ENCODE measurements around the gene CINP. TPM values are rescaled to one million over a fixed set of nuclear protein-coding genes. Genes with fewer than 3 reads are reported as not detected.

CINP gene
- total and polyA plus RNA-seq, 2 of the 13 experiments (the other 11 are each of a cell fraction or from before 2014, with no cell fraction given) = 32.8 to 42.8 TPM

DNA sequence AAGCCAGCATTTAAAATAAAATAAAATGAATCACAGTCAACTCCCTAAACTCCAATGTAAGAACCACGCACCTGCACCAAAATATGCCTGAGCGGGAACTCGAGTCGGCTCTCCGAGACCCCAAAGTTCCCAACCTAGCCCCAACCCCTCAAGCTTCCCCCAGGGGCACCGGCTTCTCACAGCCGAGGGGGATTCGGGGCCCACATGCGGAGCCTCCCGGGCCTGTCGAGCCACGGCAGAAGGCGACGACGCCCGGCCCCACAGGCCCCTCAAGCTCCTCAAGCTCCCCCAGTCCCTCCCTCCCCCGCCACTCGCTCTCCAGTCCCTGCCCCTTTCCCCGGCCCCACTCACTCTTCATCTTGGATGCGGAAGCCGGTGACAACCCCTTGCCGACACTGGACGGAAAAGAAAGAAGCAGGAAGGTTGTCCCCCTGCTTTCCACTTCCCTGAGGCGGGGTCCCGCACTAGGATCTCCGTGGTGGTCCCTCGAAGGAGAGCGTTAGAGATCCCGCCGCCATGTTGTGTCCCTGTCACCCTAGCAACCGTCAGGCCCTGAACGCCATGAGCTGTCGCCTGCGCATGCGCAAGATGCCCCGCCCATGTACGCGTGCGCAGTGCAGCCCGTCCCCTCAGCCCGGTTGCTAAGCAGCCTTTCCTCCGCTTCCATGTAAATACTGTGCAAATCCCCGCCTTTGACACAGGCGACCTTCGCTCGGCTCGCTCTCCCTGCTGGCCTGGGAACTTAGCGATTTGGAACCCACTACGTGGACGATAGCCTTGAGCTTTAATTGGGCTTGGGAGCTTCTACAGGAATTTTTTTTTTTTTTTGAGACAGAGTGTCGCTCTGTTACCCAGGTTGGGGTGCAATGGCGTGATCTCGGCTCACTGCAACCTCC lies 57.8 kb downstream of the CINP start, which contains the start of gene MOK (continued):
- TF ChIP-seq, protein P1, sequence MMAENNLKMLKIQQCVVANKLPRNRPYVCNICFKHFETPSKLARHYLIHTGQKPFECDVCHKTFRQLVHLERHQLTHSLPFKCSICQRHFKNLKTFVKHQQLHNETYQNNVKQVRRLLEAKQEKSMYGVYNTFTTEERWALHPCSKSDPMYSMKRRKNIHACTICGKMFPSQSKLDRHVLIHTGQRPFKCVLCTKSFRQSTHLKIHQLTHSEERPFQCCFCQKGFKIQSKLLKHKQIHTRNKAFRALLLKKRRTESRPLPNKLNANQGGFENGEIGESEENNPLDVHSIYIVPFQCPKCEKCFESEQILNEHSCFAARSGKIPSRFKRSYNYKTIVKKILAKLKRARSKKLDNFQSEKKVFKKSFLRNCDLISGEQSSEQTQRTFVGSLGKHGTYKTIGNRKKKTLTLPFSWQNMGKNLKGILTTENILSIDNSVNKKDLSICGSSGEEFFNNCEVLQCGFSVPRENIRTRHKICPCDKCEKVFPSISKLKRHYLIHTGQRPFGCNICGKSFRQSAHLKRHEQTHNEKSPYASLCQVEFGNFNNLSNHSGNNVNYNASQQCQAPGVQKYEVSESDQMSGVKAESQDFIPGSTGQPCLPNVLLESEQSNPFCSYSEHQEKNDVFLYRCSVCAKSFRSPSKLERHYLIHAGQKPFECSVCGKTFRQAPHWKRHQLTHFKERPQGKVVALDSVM (CRISPR knock-in tag; IDR thresholded peaks at IDR 0.05) = 0 out of 2 replicates have a peak, but pooled peaks have one; percentile 52
- TF ChIP-seq GATAD1 (CRISPR knock-in tag; IDR thresholded peaks at IDR 0.05) = peak; percentile 63
- TF ChIP-seq ASH2L (IDR thresholded peaks at IDR 0.05; ENCODE audit: insufficient read length, low read depth, low read length) = peak; percentile 49
- peak; percentile 70; the same call in 1 of the 2 replicates for TF ChIP-seq KAT8 (CRISPR knock-in tag; IDR thresholded peaks at IDR 0.05)
- TF ChIP-seq PHF8 (CRISPR knock-in tag; IDR thresholded peaks at IDR 0.05) = peak; percentile 57
- TF ChIP-seq, protein P2, sequence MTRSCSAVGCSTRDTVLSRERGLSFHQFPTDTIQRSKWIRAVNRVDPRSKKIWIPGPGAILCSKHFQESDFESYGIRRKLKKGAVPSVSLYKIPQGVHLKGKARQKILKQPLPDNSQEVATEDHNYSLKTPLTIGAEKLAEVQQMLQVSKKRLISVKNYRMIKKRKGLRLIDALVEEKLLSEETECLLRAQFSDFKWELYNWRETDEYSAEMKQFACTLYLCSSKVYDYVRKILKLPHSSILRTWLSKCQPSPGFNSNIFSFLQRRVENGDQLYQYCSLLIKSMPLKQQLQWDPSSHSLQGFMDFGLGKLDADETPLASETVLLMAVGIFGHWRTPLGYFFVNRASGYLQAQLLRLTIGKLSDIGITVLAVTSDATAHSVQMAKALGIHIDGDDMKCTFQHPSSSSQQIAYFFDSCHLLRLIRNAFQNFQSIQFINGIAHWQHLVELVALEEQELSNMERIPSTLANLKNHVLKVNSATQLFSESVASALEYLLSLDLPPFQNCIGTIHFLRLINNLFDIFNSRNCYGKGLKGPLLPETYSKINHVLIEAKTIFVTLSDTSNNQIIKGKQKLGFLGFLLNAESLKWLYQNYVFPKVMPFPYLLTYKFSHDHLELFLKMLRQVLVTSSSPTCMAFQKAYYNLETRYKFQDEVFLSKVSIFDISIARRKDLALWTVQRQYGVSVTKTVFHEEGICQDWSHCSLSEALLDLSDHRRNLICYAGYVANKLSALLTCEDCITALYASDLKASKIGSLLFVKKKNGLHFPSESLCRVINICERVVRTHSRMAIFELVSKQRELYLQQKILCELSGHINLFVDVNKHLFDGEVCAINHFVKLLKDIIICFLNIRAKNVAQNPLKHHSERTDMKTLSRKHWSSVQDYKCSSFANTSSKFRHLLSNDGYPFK (CRISPR knock-in tag; IDR thresholded peaks at IDR 0.05; ENCODE audit: borderline replicate concordance) = peak; percentile 52; the same call in 1 of the 2 replicates
- TF ChIP-seq KMT2B (CRISPR knock-in tag; IDR thresholded peaks at IDR 0.05) = peak; percentile 63
- TF ChIP-seq ZKSCAN8 (CRISPR knock-in tag; IDR thresholded peaks at IDR 0.05; ENCODE audit: borderline replicate concordance) = peak; percentile 52; the same call in 1 of the 2 replicates
- no peak for TF ChIP-seq ZNF124 (CRISPR knock-in tag; IDR thresholded peaks at IDR 0.05)
- TF ChIP-seq SRSF4 (IDR thresholded peaks at IDR 0.05; ENCODE audit: low read depth, low read length, poor library complexity, severe bottlenecking) = no peak
- TF ChIP-seq NR1H2 (CRISPR knock-in tag; IDR thresholded peaks at IDR 0.05; ENCODE audit: borderline replicate concordance, low read depth) = no peak
- TF ChIP-seq, protein P3, sequence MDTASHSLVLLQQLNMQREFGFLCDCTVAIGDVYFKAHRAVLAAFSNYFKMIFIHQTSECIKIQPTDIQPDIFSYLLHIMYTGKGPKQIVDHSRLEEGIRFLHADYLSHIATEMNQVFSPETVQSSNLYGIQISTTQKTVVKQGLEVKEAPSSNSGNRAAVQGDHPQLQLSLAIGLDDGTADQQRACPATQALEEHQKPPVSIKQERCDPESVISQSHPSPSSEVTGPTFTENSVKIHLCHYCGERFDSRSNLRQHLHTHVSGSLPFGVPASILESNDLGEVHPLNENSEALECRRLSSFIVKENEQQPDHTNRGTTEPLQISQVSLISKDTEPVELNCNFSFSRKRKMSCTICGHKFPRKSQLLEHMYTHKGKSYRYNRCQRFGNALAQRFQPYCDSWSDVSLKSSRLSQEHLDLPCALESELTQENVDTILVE (CRISPR knock-in tag; IDR thresholded peaks at IDR 0.05) = peak; percentile 26; the same call in 1 of the 2 replicates
- TF ChIP-seq ZNF12 (CRISPR knock-in tag; IDR thresholded peaks at IDR 0.05) = no peak
- TF ChIP-seq, protein P4, sequence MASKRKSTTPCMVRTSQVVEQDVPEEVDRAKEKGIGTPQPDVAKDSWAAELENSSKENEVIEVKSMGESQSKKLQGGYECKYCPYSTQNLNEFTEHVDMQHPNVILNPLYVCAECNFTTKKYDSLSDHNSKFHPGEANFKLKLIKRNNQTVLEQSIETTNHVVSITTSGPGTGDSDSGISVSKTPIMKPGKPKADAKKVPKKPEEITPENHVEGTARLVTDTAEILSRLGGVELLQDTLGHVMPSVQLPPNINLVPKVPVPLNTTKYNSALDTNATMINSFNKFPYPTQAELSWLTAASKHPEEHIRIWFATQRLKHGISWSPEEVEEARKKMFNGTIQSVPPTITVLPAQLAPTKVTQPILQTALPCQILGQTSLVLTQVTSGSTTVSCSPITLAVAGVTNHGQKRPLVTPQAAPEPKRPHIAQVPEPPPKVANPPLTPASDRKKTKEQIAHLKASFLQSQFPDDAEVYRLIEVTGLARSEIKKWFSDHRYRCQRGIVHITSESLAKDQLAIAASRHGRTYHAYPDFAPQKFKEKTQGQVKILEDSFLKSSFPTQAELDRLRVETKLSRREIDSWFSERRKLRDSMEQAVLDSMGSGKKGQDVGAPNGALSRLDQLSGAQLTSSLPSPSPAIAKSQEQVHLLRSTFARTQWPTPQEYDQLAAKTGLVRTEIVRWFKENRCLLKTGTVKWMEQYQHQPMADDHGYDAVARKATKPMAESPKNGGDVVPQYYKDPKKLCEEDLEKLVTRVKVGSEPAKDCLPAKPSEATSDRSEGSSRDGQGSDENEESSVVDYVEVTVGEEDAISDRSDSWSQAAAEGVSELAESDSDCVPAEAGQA (IDR thresholded peaks at IDR 0.05; ENCODE audit: low read depth) = 0 out of 2 replicates have a peak, but pooled peaks have one; percentile 51
- TF ChIP-seq, protein P4 (CRISPR knock-in tag; IDR thresholded peaks at IDR 0.05; ENCODE audit: borderline replicate concordance) = no peak
- TF ChIP-seq ZFX (CRISPR knock-in tag; IDR thresholded peaks at IDR 0.05; ENCODE audit: low read depth) = peak; percentile 74
